Daoy (cell line): ENCODE results near the gene CDYL. TPM values are rescaled to one million over a fixed set of nuclear protein-coding genes. Genes with fewer than 3 reads are reported as not detected.
A peak's percentile ranks its signal among the peaks of the same experiment; 100 is the strongest.

ENCODE experiments used
- DNase-seq: peaks from one replicate; pipeline ENCODE4 v3.0.0-alpha.2; 2015; ENCODE audit warnings: low read depth
- total RNA-seq: library from RNA; depleted of rRNA; stranded (reverse); fragments of >200 nt; shearing (Covaris generic); gene quantifications from 2 replicates; pipeline ENCODE4 v1.2.3, GENCODE V29; 2014

The CDYL gene
- total RNA-seq, 1 experiment from 2014 or later = 22.9 TPM

GRCh38 chr6:4961322-4962168 is 185.3 kb downstream of the CDYL start:
- DNase-seq = no peak

DNA sequence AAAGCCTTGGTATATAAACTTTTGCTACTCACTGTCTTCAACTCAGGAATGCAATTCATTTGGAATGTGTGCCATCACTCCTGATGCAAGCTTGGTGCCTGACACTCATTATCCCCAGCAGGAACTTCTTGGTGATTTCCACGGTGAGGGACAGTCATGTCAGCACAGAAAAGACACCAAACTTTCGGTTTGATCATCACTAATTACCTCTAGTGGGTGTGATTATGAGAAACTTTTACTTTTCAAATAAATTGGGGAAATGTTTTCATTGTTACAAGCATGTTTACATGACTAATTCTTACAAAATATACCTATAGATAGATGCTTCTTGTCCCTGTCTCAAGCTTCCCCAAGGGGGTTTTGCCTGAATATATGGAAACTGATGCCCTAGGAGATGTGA is 186.7 kb downstream of the CDYL start:
- no peak for DNase-seq

DNA sequence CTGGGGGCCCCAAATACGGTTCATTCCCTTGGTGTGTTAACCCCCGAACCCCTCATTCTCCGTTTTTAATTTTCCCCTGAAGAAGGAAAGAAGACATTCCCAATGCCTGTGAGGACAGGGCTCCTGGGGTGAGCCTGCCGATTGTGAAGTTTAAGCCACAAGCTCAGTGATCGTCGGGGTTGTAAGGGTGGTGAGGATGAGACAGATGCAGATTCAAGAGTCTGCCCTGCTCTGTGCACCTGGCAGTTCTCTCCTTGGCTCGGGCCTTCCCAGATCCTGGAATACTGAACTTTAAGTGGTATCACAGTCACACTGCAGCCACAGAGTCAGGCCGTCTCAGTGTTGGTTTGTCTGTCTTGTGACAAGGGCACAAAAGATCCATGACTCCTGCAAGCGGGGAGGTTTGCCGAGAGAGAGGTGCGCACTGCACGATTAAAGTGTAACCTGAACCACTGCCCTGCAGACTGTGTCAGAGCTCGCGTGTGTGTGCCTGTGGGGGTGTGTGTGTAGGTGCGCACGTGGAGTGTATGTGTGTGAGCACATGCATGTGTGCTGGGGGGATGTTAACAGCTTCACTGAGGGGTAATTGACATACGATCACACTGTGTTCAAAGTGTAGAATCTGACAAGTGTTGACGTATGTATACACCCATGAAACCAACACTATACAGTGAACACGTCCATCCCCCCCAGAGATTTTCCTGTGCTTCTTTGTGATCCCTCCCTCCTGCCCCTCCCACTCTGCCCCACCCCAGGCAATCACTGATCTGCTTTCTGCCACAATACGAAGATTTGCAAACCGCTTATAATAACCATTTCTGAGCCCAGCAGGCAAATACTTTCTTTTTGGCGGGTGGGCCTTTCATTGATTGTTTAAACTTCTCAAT is 188.7 kb downstream of the CDYL start:
- no peak for DNase-seq

GRCh38 chr6:4965562-4966389 is 189.6 kb downstream of the CDYL start:
- DNase-seq = no peak

DNA sequence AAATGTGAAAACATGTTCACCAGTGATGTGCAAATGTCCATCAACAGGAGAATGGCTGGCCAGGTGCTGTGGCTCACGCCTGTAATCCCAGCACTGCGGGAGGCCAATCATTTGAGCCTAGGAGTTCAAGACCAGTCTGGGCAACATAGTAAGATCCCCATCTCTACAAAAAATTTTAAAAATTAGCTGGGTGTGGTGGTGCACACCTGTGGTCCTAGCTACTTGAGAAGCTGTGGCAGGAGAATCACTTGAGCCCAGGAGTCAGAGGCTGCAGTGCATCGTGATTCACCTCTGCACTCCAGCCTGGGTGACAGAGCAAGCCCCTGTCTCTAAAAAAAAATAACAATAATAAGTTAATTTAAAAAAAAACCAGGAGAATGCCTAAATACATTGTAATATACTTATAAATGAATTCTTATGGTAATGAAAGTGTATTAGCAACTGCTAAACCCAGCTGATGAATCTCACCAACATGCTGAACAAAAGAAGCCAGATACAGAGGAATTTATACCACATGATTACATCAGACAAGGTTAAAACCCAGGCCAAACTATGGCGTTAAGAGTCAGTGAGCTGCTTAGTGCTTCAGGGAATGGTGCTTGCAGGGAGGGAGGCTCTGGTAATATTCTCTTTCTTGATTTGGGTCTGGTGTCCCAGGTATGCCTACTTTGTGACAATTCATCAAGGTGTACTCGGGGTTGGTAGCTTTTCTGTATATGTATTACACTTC is 191.3 kb downstream of the CDYL start:
- DNase-seq = no peak

DNA sequence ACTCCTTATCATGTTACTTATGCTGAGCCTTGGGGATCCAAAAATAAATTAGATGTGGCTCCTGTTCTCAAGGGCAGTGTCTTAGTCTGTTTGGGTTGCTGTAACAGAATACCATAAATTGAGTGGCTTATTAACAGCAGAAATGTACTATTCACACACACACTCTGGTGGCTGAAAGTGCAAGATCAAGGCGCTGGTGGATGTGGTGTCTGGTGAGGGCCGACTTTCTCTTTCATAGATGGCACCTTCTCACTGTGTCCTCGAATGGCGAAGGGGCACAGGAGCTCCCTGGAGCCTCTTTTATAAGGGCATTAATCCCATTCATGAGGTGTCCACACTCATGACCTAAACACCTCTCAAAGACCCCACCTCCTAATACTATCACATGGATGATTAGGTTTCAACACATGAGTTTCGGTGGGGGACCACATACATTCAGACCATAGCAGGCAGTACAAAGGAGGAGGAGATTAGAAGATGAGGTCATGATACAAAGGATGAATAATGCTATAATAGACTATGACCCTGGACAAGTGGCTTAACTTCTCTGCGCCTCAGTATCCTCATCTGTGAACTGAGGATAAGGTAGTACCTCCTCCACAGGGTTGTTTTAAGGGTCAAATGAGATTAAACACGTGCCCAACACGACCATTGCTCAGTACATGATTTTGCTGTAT is 193.5 kb downstream of the CDYL start:
- DNase-seq = no peak

GRCh38 chr6:4970739-4971395 is 194.7 kb downstream of the CDYL start:
- no peak for DNase-seq

DNA sequence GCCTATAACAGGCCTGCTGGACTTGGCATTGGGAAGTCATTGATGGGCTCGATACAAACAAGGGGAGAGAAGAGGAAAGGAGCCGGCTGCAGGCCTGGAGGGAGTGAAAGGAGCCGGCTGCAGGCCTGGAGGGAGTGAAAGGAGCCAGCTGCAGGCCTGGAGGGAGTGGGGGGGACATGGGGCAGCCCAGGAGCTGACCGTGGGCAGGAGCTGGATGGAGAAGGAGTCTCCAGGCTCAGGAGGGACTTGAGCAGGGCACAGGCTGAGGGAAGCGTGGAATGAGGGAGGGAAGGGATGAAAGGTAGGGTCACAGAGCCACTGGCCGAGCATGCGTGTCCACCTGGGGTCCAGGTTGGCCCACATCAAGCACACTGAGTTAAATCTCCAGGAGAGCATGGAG is 195.6 kb downstream of the CDYL start:
- no peak for DNase-seq

- no peak for DNase-seq
Observed at GRCh38 chr6:4972438-4972837, 196.2 kb downstream of the CDYL start.

DNA sequence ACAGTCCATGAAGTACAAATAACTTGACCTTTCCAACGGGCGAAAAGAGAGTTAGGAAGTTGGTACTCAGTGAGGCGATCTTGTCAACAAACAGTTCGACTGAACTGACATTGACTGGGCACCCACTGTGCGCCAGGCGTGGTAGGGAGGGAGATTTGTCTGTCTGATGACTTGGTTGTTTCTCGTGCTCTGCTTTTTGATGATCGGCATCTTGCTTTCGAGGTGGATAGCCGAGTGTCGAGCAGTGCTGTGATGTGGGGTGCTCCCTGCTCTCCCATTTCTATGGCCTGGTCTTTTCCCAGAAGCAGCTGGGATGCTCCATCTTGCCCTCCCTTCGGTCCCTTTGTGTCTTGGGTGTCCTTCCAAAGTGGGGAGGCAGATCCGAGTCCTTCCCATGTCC is 197.2 kb downstream of the CDYL start:
- DNase-seq = no peak

- DNase-seq = peak; percentile 33
Observed at GRCh38 chr6:4973982-4974745, 198.0 kb downstream of the CDYL start.

- DNase-seq = no peak
Observed at GRCh38 chr6:4974962-4975361, 198.8 kb downstream of the CDYL start.

DNA sequence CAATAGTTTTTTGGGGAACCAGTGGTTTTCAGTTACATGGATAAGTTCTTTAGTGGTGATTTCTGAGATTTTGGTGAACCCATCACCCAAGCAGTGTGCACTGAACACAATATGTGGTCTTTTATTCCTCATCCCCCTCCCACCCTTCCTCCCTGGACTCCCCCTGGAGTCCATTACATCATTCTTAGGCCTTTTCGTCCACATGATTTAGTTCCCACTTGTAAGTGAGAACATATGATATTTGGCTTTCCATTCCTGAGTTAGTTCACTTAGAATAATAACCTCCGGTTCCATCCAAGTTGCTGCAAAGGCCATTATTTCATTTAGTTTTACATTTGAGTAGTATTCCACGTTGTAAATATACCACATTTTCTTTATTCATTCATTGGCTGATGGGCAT is 199.3 kb downstream of the CDYL start:
- DNase-seq = no peak

DNA sequence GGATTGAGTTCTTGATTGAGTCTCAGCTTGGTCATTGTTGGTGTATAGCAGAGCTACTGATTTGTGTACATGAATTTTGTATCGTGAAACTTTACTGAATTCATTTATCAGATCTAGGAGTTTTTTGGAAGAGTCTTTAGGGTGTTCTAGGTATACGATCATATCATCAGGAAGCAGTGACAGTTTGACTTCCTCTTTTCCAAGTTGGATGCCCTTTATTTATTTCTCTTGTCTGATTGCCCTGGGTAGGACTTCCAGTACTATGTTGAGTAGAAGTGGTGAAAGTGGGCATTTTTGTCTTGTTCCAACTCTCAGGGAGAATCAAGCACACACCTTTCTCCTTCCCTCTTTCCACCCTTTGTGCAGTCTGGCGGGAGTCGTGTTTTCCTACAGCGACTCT is 201.3 kb downstream of the CDYL start:
- DNase-seq = no peak

GRCh38 chr6:4979426-4979825 is 203.2 kb downstream of the CDYL start:
- no peak for DNase-seq

- DNase-seq = no peak
Observed at GRCh38 chr6:4981761-4982160, 205.6 kb downstream of the CDYL start.

DNA sequence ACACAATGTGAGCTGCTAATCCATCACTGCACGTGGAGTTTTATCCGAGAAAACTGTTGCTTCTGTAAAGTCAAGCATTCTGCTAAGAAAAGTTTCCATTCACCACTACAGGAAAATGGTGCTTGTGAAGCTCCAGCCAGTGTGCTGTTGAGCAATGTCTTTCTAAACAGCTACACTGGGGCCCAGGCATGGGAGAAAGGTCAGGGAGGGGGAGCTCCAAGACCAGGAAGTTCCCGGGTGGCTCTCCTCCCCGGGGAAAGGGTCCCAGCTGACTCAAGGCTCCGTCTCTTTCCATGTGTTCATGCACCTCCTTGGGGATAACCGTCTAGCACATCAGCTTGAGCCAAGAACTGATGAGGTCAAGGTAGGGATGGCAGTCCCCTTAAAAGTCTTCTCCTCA is 207.1 kb downstream of the CDYL start:
- DNase-seq = no peak

DNA sequence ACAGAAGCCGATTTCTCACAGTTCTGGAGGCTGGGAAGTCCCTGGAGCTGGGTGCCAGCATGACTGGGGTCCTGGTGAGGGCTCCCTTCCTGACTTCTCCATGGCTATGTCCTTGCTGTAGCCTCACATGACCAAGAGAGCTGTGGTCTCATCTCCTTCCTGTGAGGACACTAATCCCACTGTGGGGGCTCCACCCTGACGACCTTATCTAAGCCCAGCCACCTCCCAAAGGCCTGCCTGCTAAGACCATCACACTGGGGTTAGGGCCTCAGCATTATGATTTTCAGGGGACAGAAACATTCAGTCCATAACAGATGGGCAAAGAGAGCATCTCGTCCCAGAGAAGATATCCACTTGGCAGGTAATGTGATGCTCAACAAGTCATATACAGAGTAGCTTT is 210.8 kb downstream of the CDYL start:
- DNase-seq = no peak

DNA sequence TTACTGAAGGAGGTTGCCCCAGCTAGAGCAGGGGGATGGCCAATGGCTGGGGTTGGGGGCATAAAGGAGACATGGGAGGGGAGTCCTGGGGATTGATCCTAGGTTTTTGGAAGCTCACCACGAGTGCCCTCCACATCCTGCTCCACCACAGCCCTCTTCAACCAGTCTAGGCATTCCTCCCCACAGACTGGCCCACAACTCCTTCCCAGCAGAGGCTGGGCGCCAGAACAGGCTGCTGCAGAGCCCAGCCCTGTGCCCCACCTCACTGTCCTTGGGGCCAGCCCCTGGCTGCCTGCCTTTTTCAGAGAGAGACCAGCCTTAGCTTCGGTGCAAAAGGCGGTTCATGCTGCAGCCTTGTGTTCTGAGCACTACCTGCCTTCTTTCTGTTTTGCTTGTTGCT is 211.2 kb downstream of the CDYL start:
- no peak for DNase-seq
